Thyroid gland (tissue), 4 donors: ENCODE measurements around the gene TMEM145.

Experiments used
- CTCF ChIP-seq, 6 experiments: fragments of 200-600 bp in 3 of 6; fragments of 450-650 bp in 3 of 6; sonication (generic) in 3 of 6; IDR thresholded peaks; one replicate each; pipeline ENCODE4 v1.5.1; 2016 to 2019; ENCODE audit warnings: antibody characterized with exemption in 6 of 6, mild to moderate bottlenecking in 2 of 6, inconsistent platforms in 1 of 6, moderate library complexity in 1 of 6
- POLR2A ChIP-seq, 2 donors: fragments of 450-650 bp; IDR thresholded peaks; one replicate each; pipeline ENCODE4 v1.6.1; 2017; ENCODE audit warnings: antibody characterized with exemption in 2 of 2, mild to moderate bottlenecking in 2 of 2, moderate library complexity in 1 of 2

DNA sequence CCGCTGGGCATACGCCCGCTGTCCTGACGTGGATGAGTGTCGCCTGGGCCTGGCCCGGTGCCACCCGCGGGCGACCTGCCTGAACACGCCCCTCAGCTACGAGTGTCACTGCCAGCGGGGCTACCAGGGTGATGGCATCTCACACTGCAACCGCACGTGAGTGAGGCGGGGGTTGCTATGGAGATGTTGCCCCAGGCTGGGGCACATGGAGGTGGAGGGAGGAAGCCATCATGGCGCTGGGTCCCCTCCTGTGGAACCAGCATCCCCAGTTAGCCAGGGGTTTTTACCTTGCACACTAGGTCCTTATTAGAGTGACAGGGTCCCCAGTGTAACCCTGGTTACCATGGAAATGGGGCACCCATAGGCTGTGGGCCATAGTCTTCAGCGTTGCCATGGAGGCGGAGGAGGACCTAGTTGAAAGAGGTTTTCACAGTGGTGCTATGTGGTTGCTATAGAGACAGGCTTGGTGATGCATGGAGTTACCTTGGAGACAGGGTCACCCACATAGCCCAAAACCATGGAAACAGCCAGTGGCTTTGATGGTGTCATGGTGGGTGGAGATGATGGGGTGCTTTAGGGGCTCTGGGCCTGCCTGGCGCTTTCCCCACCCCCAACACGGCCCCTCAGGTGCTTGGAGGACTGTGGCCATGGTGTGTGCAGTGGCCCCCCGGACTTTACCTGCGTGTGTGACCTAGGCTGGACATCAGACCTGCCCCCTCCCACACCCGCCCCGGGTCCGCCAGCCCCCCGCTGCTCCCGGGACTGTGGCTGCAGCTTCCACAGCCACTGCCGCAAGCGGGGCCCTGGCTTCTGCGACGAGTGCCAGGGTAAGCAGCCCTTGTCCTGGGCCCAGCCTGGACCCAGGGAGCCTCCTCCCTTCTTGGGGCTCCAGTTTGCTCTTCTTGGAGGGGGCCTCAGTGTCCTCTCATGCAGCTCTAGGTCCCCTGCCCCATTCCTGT is 39.5 kb downstream of the TMEM145 start:
- TF ChIP-seq CTCF (IDR thresholded peaks at IDR 0.05) (no peak), POLR2A (IDR thresholded peaks at IDR 0.05) (no peak)
